ENCODE measurements around the gene ADGRF1. TPM values are rescaled to one million over a fixed set of nuclear protein-coding genes. Genes with fewer than 3 reads are reported as not detected.

ADGRF1 gene
- not detected in 2 replicates for total RNA-seq

DNA sequence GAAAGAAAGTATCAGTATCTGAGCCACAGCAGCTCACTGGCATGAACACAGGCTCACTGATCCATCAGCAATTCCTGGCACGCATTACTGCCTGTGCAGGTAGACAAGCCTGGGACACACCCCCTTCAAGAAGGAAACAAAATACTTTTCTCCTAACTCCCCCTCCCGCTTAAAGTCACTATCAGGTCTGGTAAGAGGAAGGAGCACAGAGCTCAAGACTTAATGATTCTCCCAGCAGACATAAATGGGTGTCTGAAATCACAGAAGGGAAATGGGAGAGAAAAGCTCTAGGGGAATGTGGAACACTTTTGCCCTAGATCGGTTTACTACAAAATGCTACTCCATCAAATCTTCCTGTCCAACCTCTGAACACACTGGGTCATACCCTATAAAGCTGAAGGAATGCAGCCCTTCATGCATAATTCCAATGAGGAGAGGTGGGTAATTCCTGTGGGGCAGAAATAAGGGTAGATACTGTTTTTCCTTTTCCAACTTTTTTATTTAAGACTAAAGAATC is at the start of gene ADGRF1:
Gene ADGRF1 (minus strand): TSS at position 58 of the 517 bp plus-strand sequence. CDS start 13,271 bp downstream, outside the sequence.

Other genes starting within 250 kb of the ADGRF1 start
- gene MEP1A, start 248.9 kb downstream of the ADGRF1 start, total RNA-seq = not detected in 2 replicates
- 0.23 and 3.0 TPM in 2 replicates for gene ADGRF5, start 120.4 kb downstream of the ADGRF1 start, total RNA-seq